Mucosa of descending colon (tissue), 3 donors: Measurements from ENCODE around the gene CACNA1C. TPM values are rescaled to one million over a fixed set of nuclear protein-coding genes. Genes with fewer than 3 reads are reported as not detected.
A peak's percentile ranks its signal among the peaks of the same experiment; 100 is the strongest.

ENCODE experiments used
- ATAC-seq: fragments of 200-7000 bp; cut with Tn5 transposase; one replicate; pipeline ENCODE4 v1.9.1; 2020; ENCODE audit warnings: mild to moderate bottlenecking, moderate library complexity
- DNase-seq, 3 donors: peaks; one replicate each; pipeline ENCODE4 v3.0.0-alpha.2; 2020
- H3K36me3 ChIP-seq: fragments of 200-600 bp; one replicate; pipeline ENCODE4 v1.8.0; 2021; ENCODE audit warnings: low read depth, mild to moderate bottlenecking
- H3K4me1 ChIP-seq: fragments of 200-600 bp; one replicate; pipeline ENCODE4 v1.8.0; 2021; ENCODE audit warnings: low read depth, mild to moderate bottlenecking
- H3K4me3 ChIP-seq: fragments of 200-600 bp; one replicate; pipeline ENCODE4 v1.8.0; 2021; ENCODE audit warnings: mild to moderate bottlenecking
- H3K9me3 ChIP-seq: fragments of 200-600 bp; one replicate; pipeline ENCODE4 v1.8.0; 2021; ENCODE audit warnings: mild to moderate bottlenecking
- intact Hi-C, 2 donors: fragments of 100-400 bp; cut with DNase I in 1 of 2; cut with micrococcal nuclease in 1 of 2; formaldehyde crosslinking; loops; one replicate each; pipeline versions ENCODE4 v1.11.0 to v1.11.1; 2022; cut with DNase I, micrococcal nuclease
- total RNA-seq, 3 donors: library from RNA; stranded (reverse); fragmentation: NEBNext Ultra II Directional in 2 of 3; extraction: Animal tissue kit (Norgen Biotek cat#: 25700) in 2 of 3; gene quantifications; one replicate each; pipeline versions ENCODE4 v1.2.1 to v1.2.4, GENCODE V29; 2021 to 2023
- TF ChIP-seq, protein P1 (sequence below): fragments of 200-600 bp; IDR thresholded peaks from one replicate; pipeline ENCODE4 v1.8.0; 2022; ENCODE audit warnings: antibody characterized with exemption, mild to moderate bottlenecking
- donor health status: DM: no; HTN: no; CAD: no; lungs with moderate emphysema.
- donor health status: DM: no; HTN: no; CAD: no.
- donor health status: DM: no; HTN: yes; CAD: no.

Gene CACNA1C
- total RNA-seq, 3 donors from 2014 or later, result 5.5 to 89.4 (median 9.2) TPM

DNA sequence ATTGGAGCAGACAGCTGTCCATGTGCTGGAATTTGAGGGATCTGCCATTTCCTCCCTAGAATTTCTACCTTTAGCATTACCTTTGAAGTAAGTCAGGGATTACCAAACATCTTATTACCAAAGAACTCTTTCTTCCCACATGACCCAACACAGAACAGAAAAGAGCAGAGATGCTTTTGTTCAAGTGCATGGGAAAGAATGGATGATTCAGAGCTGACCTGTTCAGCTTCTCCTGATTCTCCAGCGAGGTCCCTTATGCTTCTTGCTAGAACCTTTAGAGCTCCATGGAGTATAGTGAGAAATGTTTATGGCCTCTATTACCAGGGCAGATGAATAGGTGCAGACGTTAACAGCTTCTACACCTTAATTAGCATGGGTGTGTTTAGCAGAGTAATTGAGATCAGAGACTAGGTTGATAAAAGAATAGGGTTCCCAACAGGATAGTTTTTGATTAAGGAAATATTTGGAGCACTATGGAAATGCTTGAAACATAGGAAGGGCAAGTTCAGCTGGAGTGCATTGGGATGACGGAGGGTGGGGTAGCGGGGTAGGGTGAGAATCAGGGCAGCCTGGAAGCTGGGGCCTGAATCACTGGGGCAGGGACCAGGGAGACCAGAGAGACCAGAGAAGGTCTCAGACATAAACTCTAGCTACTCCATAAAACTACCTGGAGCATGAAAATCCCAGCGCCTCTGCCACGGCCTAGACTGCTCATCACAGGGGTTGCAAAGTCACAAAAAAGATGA lies 223.7 kb downstream of the CACNA1C start:
- Histone ChIP-seq H3K9me3 (no peaks in the 10 kb centered on the region), H3K4me1 (no peaks in the 10 kb centered on the region), H3K4me3 (no peak overlapping the region), H3K36me3 (no peaks in the 10 kb centered on the region)
- intact Hi-C loops, result loop anchor here in 1 of 2 donors (10.0 kb wide), 1 partner anchor 212 kb away; no protein-coding TSS in a partner anchor
- TF ChIP-seq, protein P1, sequence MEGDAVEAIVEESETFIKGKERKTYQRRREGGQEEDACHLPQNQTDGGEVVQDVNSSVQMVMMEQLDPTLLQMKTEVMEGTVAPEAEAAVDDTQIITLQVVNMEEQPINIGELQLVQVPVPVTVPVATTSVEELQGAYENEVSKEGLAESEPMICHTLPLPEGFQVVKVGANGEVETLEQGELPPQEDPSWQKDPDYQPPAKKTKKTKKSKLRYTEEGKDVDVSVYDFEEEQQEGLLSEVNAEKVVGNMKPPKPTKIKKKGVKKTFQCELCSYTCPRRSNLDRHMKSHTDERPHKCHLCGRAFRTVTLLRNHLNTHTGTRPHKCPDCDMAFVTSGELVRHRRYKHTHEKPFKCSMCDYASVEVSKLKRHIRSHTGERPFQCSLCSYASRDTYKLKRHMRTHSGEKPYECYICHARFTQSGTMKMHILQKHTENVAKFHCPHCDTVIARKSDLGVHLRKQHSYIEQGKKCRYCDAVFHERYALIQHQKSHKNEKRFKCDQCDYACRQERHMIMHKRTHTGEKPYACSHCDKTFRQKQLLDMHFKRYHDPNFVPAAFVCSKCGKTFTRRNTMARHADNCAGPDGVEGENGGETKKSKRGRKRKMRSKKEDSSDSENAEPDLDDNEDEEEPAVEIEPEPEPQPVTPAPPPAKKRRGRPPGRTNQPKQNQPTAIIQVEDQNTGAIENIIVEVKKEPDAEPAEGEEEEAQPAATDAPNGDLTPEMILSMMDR, result no peak
- ATAC-seq (peak; percentile 79), DNase-seq (no peak)

DNA sequence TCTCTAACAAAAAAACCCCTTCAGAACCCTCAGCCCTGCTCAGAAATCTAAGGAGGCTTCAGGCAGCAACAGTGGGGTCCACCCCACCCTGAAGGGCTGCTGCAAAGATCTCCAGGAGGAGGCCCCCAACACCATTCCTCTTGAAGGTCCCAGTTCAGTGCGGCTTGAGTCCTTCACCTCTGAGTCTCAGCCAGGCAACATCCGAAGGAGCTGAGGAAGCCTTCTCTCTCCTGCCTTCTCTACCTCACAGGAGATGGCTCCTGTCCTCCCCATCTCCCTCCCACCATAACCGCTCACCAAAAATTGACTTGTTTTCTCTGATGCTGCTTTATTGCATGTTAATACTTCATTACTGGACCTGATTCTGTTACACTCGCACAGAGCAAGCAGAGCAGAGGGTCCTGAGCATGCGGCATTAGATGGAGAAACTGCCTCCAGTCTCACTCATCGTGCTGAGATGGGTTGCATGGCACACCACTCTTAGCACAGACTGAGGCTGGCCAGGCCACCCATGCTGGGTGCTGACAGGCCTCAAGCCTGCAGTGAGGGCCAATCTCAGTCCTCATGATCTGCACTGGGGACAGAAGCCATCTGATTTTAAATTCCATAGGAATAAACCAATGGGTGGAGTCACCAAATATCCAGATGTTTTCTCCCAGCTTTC lies 224.8 kb downstream of the CACNA1C start:
- H3K4me1 ChIP-seq, result no peaks in the 10 kb centered on the region
- H3K9me3 ChIP-seq, result no peaks in the 10 kb centered on the region
- H3K36me3 ChIP-seq, result no peaks in the 10 kb centered on the region
- no peak for ATAC-seq
- TF ChIP-seq, protein P1, result no peak
- intact Hi-C loops, result loop anchor here in 1 of 2 donors (10.0 kb wide), 1 partner anchor 213 kb away; no protein-coding TSS in a partner anchor
- DNase-seq, result no peak
- H3K4me3 ChIP-seq, result no peak overlapping the region

DNA sequence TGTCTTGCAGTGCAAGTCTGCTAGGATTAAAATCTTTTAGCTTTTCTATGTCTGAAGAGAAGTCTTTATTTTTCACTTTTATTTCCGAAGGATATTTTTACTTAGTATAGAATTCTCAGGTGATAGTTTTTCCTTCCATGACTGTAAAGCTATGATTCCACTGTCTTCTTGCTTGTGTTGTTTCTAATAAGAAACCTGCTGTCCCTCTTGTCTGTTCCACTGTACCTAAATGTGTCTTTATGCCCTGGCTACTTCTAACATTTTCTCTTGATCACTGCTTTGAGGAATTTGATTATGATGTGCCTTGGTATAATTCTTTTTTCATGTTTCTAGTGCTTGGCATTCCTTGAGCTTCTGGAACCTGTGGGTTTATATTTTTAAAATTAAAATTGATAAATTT lies 228.7 kb downstream of the CACNA1C start:
- no peak overlapping the region for H3K4me3 ChIP-seq
- H3K9me3 ChIP-seq, result no peaks in the 10 kb centered on the region
- TF ChIP-seq, protein P1, result no peak
- intact Hi-C loops, result no loop called here
- no peaks in the 10 kb centered on the region for H3K36me3 ChIP-seq
- no peak for ATAC-seq
- H3K4me1 ChIP-seq, result no peaks in the 10 kb centered on the region
- DNase-seq, result no peak

DNA sequence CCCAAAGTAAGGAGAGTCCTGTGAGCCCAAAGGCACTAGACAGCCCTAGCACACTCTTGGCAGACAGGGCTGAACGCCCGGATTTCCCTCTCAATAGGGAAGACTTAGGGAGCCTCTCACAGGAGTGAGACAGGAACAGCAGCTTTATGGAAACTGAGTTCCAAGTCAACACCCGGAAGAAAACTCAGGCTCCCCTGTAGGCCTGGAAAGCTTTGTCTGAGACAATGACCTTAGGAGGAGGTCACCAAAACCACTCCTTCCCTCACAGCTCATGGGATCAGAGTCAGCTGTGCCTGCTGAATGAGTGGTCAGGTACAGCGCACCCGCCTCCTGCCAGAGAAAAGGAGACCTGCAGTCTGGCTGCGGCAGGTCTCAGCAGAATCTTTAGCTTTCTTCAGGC lies 229.5 kb downstream of the CACNA1C start:
- TF ChIP-seq, protein P1, result no peak
- Histone ChIP-seq H3K9me3 (no peaks in the 10 kb centered on the region), H3K4me1 (no peaks in the 10 kb centered on the region), H3K4me3 (no peak overlapping the region), H3K36me3 (no peaks in the 10 kb centered on the region)
- ATAC-seq (peak; percentile 27), DNase-seq (no peak)
- intact Hi-C loops, result no loop called here

DNA sequence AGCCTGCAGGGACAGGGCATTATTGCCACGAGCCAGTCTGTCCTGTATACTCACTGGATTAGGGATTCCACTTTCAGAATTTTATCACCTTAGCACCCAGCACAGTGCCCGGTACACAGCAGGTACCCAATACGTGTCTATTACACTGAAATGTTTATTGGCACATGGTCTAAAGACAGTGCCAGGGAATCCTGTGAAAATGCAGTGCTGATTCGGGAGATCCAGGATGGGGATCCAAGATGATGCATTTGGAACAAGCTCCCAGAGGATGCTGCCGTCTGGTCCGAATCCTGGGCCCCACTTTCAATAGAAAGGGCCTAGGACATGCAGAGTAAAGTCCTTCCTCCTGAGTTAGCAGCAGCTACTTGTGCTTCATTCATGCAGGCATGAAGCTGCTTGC lies 230.7 kb downstream of the CACNA1C start:
- Histone ChIP-seq H3K4me1 (no peaks in the 10 kb centered on the region), H3K4me3 (no peak overlapping the region), H3K9me3 (no peaks in the 10 kb centered on the region), H3K36me3 (no peaks in the 10 kb centered on the region)
- TF ChIP-seq, protein P1, result no peak
- intact Hi-C loops, result no loop called here
- ATAC-seq (no peak), DNase-seq (no peak)
